H1 (cell line): ENCODE measurements around the gene ELAVL2. TPM values are rescaled to one million over a fixed set of nuclear protein-coding genes. Genes with fewer than 3 reads are reported as not detected.

Experiments used
- CTCF ChIA-PET: fragments of 300-600 bp; sonication (Branson Sonifier 250); formaldehyde crosslinking; loops from one replicate; lab custom pipeline; 2021; ENCODE audit not compliant: partially characterized antibody; lab: Charles Lee
- POLR2A ChIA-PET: fragments of 300-600 bp; sonication (Branson Sonifier 250); formaldehyde crosslinking; loops from one replicate; lab custom pipeline; 2021; ENCODE audit warnings: inconsistent platforms; ENCODE audit not compliant: partially characterized antibody; lab: Charles Lee
- DNase-seq, 2 experiments: peaks; one replicate each; pipeline versions ENCODE4 v3.0.0 to v3.0.0-alpha.2; 2010 to 2022; ENCODE audit warnings: low spot score in 2 of 2, low read depth in 1 of 2, mixed read lengths in 1 of 2
- FAIRE-seq: peaks from 2 replicates; lab custom pipeline; 2011; peaks lifted over from hg19 to GRCh38; lab: Jason Lieb, UNC
- H2AFZ ChIP-seq: 2 replicates; pipeline ENCODE4 v1.8.1; 2012; ENCODE audit warnings: low read length, inconsistent platforms
- H2AK5ac ChIP-seq: 2 replicates; pipeline ENCODE4 v1.6.1; 2013; ENCODE audit warnings: low read depth, low read length
- H2BK120ac ChIP-seq: replicated peaks from 2 replicates; pipeline ENCODE3; 2013; ENCODE audit warnings: low read depth, low read length, inconsistent platforms
- H2BK12ac ChIP-seq: 2 replicates; pipeline ENCODE4 v1.6.1; 2013; ENCODE audit warnings: low read depth, low read length
- H2BK15ac ChIP-seq: 2 replicates; pipeline ENCODE4 v1.6.1; 2013; ENCODE audit warnings: low read length
- H2BK20ac ChIP-seq: 2 replicates; pipeline ENCODE4 v1.6.1; 2013; ENCODE audit warnings: low read length
- H2BK5ac ChIP-seq: 2 replicates; pipeline ENCODE4 v1.6.1; 2013; ENCODE audit warnings: low read depth, low read length
- H3K14ac ChIP-seq: 2 replicates; pipeline ENCODE4 v1.6.1; 2013; ENCODE audit warnings: inconsistent platforms; ENCODE audit not compliant: insufficient read length
- H3K18ac ChIP-seq: 2 replicates; pipeline ENCODE4 v1.6.1; 2013; ENCODE audit warnings: low read length; ENCODE audit errors: extremely low read depth
- H3K23ac ChIP-seq: 2 replicates; pipeline ENCODE4 v1.6.1; 2013; ENCODE audit warnings: inconsistent platforms; ENCODE audit not compliant: insufficient read length
- H3K23me2 ChIP-seq: 2 replicates; pipeline ENCODE4 v1.6.1; 2013; ENCODE audit warnings: low read depth, low read length
- H3K27ac ChIP-seq: 2 replicates; pipeline ENCODE4 v1.6.1; 2011; ENCODE audit warnings: low read depth, low read length, inconsistent platforms
- H3K27me3 ChIP-seq, 4 experiments: replicated peaks in 1 of 4; 1 replicate in 1 of 4; 2 replicates in 3 of 4; pipeline versions ENCODE4 v1.6.1 to v1.8.1; 2011 to 2013; ENCODE audit warnings: low read length in 3 of 4, mild to moderate bottlenecking in 3 of 4, inconsistent platforms in 2 of 4, mixed read lengths in 2 of 4, moderate library complexity in 1 of 4; ENCODE audit not compliant: control insufficient read depth in 3 of 4, insufficient read depth in 3 of 4; ENCODE audit errors: extremely low read depth in 1 of 4
- H3K36me3 ChIP-seq, 4 experiments: 2 replicates each; pipeline versions ENCODE4 v1.6.1 to v1.8.1; 2011 to 2013; ENCODE audit warnings: mild to moderate bottlenecking in 4 of 4, low read length in 3 of 4, moderate library complexity in 2 of 4, control low read depth in 1 of 4, inconsistent platforms in 1 of 4; ENCODE audit not compliant: insufficient read depth in 4 of 4, control insufficient read depth in 2 of 4
- H3K4ac ChIP-seq: replicated peaks from 2 replicates; pipeline ENCODE3; 2013; ENCODE audit warnings: low read length, low read depth, mixed read lengths, inconsistent platforms; ENCODE audit not compliant: insufficient read length
- H3K4me1 ChIP-seq, 4 experiments: replicated peaks in 1 of 4; 1 replicate in 1 of 4; 2 replicates in 3 of 4; pipeline versions ENCODE4 v1.6.1 to v1.8.1; 2011 to 2013; ENCODE audit warnings: low read length in 3 of 4, inconsistent platforms in 2 of 4, mixed read lengths in 1 of 4; ENCODE audit not compliant: insufficient read depth in 4 of 4, control insufficient read depth in 3 of 4
- H3K4me2 ChIP-seq, 2 experiments: 2 replicates each; pipeline versions ENCODE4 v1.6.1 to v1.8.1; 2011 to 2013; ENCODE audit warnings: low read depth in 2 of 2, low read length in 2 of 2, control low read depth in 1 of 2, inconsistent platforms in 1 of 2, mild to moderate bottlenecking in 1 of 2; ENCODE audit not compliant: insufficient read depth in 1 of 2
- H3K4me3 ChIP-seq, 4 experiments: fragments of 200-600, 300-600 bp in 1 of 4; sonication (generic), shearing (Covaris generic), sonication (Bioruptor Twin) in 1 of 4; 2 replicates each; pipeline versions ENCODE4 v1.5.1 to v1.8.1; 2011 to 2016; ENCODE audit warnings: low read length in 4 of 4, low read depth in 3 of 4, control low read depth in 2 of 4, inconsistent platforms in 2 of 4, mild to moderate bottlenecking in 2 of 4, mixed read lengths in 1 of 4, moderate library complexity in 1 of 4; ENCODE audit not compliant: insufficient read depth in 2 of 4; ENCODE audit errors: extremely low read depth in 1 of 4
- H3K56ac ChIP-seq: replicated peaks from 2 replicates; pipeline ENCODE3; 2013; ENCODE audit warnings: low read depth, mild to moderate bottlenecking, mixed read lengths, low read length, inconsistent platforms; ENCODE audit not compliant: insufficient read length
- H3K79me1 ChIP-seq: 2 replicates; pipeline ENCODE4 v1.6.1; 2013; ENCODE audit warnings: low read depth, low read length, control low read depth
- H3K79me2 ChIP-seq, 2 experiments: 2 replicates each; pipeline versions ENCODE4 v1.6.1 to v1.8.1; 2012 to 2013; ENCODE audit warnings: low read length in 2 of 2, mild to moderate bottlenecking in 2 of 2, inconsistent platforms in 1 of 2; ENCODE audit not compliant: insufficient read depth in 2 of 2, control insufficient read depth in 1 of 2
- H3K9ac ChIP-seq, 4 experiments: replicated peaks in 1 of 4; 1 replicate in 1 of 4; 2 replicates in 3 of 4; pipeline versions ENCODE4 v1.6.1 to v1.8.1; 2011 to 2013; ENCODE audit warnings: low read depth in 3 of 4, low read length in 3 of 4, control low read depth in 2 of 4, mild to moderate bottlenecking in 2 of 4, moderate library complexity in 2 of 4, inconsistent platforms in 1 of 4; ENCODE audit errors: extremely low read depth in 1 of 4
- H3K9me3 ChIP-seq, 2 experiments: 2 replicates each; pipeline versions ENCODE4 v1.6.1 to v1.8.1; 2012 to 2013; ENCODE audit warnings: mild to moderate bottlenecking in 2 of 2, moderate library complexity in 2 of 2, control low read depth in 1 of 2, inconsistent platforms in 1 of 2, low read depth in 1 of 2, low read length in 1 of 2, mixed read lengths in 1 of 2; ENCODE audit not compliant: insufficient read depth in 2 of 2
- H4K20me1 ChIP-seq, 2 experiments: replicated peaks in 1 of 2; 2 replicates each; pipeline versions ENCODE3 to v1.8.1; 2011 to 2013; ENCODE audit warnings: inconsistent platforms in 2 of 2, low read length in 2 of 2, mild to moderate bottlenecking in 1 of 2; ENCODE audit not compliant: insufficient read depth in 2 of 2, control insufficient read depth in 1 of 2
- H4K5ac ChIP-seq: 2 replicates; pipeline ENCODE4 v1.6.1; 2013; ENCODE audit warnings: low read length, low read depth, mixed read lengths, inconsistent platforms; ENCODE audit not compliant: insufficient read length
- H4K8ac ChIP-seq: 2 replicates; pipeline ENCODE4 v1.8.0; 2013; ENCODE audit warnings: mild to moderate bottlenecking, moderate library complexity, low read length, inconsistent platforms; ENCODE audit not compliant: insufficient read depth; ENCODE audit errors: extremely low read depth
- H4K91ac ChIP-seq: replicated peaks from 2 replicates; pipeline ENCODE3; 2013; ENCODE audit warnings: low read length, mixed read lengths, inconsistent platforms; ENCODE audit not compliant: insufficient read length
- CHD2 ChIP-seq: IDR thresholded peaks from 2 replicates; pipeline ENCODE4 v1.6.1; 2012; ENCODE audit warnings: low read length, improper control_type of control experiment
- GABPA ChIP-seq: IDR thresholded peaks from 2 replicates; pipeline ENCODE4 v1.6.1; 2011; ENCODE audit warnings: mild to moderate bottlenecking, low read length, moderate library complexity, borderline replicate concordance; ENCODE audit not compliant: insufficient read depth
- NRF1 ChIP-seq: IDR thresholded peaks from 2 replicates; pipeline ENCODE4 v1.6.1; 2011; ENCODE audit warnings: mild to moderate bottlenecking, low read depth, low read length, improper control_type of control experiment
- RBBP5 ChIP-seq: IDR thresholded peaks from 2 replicates; pipeline ENCODE4 v1.7.1; 2012; ENCODE audit warnings: low read depth, mild to moderate bottlenecking, inconsistent platforms, low read length, moderate library complexity, borderline replicate concordance
- WGBS, 2 experiments: shearing (Covaris generic) in 1 of 2; methylation state at CpG; one replicate each; pipeline versions ENCODE4 v1.1.6 to v1.1.7; 2013 to 2015; ENCODE audit warnings: low lambda C conversion rate in 2 of 2, mixed read lengths in 2 of 2, inconsistent platforms in 1 of 2, low coverage in 1 of 2, missing lambda C conversion rate in 1 of 2; ENCODE audit not compliant: insufficient replicate concordance in 2 of 2, insufficient coverage in 1 of 2, insufficient read length in 1 of 2; ENCODE audit errors: extremely low coverage in 1 of 2, missing lambda C conversion rate in 1 of 2; 5-methylcytosine and 5-hydroxymethylcytosine counted together
- polyA plus RNA-seq, 7 experiments: library from polyadenylated mRNA; depleted of rRNA in 3 of 7; stranded (reverse) in 5 of 7; unstranded in 2 of 7; fragments of >200 nt in 5 of 7; fragments of 200-250 nt in 2 of 7; gene quantifications; 1 replicate in 5 of 7; 2 replicates in 1 of 7; 4 replicates in 1 of 7; pipeline versions ENCODE4 v1.2.1 to v1.2.3, GENCODE V29; 2011 to 2013; ENCODE audit warnings: missing spikeins in 2 of 7, mixed read lengths in 2 of 7
- total RNA-seq: library from RNA; stranded (reverse); fragmentation: NEBNext Ultra II Directional; extraction: Animal tissue kit (Norgen Biotek cat#: 25700); gene quantifications from 2 replicates; pipeline ENCODE4 v1.2.1, GENCODE V29; 2021
- TF ChIP-seq, protein P1 (sequence below): IDR thresholded peaks from 2 replicates; pipeline ENCODE4 v1.6.1; 2012; ENCODE audit warnings: low read length, inconsistent platforms

The ELAVL2 gene
- total and polyA plus RNA-seq, 2 of the 8 experiments (the other 6 are each of a cell fraction or from before 2014, with no cell fraction given) = 4.9 to 21.9 TPM

DNA sequence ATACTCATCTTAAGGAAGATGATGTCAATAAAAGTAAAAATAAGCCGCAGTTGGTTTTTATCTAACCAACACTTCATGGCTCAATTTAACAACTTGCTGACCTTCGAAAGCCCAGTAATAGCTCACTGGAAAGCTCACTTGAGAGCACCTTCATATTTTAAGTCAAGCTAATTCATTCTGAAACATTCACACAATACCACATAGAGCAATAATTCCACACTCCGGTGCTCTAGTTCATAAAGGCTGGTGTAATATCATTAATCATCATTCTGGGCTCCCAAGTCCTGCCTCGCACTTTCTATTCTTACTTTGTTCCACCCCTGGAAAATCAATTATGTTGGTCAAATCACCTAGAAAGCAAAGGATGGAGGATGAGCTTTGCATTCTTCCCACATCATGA is 74.4 kb downstream of the ELAVL2 start:
- FAIRE-seq = no peak
- TF ChIP-seq, protein P1, sequence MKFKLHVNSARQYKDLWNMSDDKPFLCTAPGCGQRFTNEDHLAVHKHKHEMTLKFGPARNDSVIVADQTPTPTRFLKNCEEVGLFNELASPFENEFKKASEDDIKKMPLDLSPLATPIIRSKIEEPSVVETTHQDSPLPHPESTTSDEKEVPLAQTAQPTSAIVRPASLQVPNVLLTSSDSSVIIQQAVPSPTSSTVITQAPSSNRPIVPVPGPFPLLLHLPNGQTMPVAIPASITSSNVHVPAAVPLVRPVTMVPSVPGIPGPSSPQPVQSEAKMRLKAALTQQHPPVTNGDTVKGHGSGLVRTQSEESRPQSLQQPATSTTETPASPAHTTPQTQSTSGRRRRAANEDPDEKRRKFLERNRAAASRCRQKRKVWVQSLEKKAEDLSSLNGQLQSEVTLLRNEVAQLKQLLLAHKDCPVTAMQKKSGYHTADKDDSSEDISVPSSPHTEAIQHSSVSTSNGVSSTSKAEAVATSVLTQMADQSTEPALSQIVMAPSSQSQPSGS = no peak
- TF ChIP-seq RBBP5 (no peak), CHD2 (no peak), GABPA (no peak), NRF1 (no peak)

More for the DNA sequence above, 74.4 kb downstream of the ELAVL2 start:
- no peak overlapping the region for H3K14ac ChIP-seq
- peaks cover 0 to 2% of the 10 kb centered on the region in 2 experiments for H4K20me1 ChIP-seq
- H2BK15ac ChIP-seq = no peak overlapping the region
- no peaks in the 10 kb centered on the region for H3K27me3 ChIP-seq
- no peak overlapping the region for H3K4me2 ChIP-seq
- no peak overlapping the region for H2BK120ac ChIP-seq
- no peaks in the 10 kb centered on the region for H3K9me3 ChIP-seq
- 96% methylated on average over 4 of the region's 4 CpGs; no CpG with 5 or more reads in 1 of the 2 experiments for WGBS, 2 experiments
- no peak overlapping the region for H4K8ac ChIP-seq
- no peaks in the 10 kb centered on the region; the same call in 1 of the 2 replicates for H3K79me1 ChIP-seq
- no peaks in the 10 kb centered on the region; the same call in 1 of the 2 replicates for H3K23me2 ChIP-seq
- no peak overlapping the region for H3K27ac ChIP-seq
- H2BK12ac ChIP-seq = no peak overlapping the region
- H3K79me2 ChIP-seq = peaks cover 0 to 90% of the 10 kb centered on the region in 2 experiments; a peak in 3 of 4 replicates
- H2AFZ ChIP-seq = no peak overlapping the region
- no peak for DNase-seq
- CTCF ChIA-PET = no interaction called here
- no peak overlapping the region for H3K4me3 ChIP-seq
- H2BK5ac ChIP-seq = no peak overlapping the region
- H3K4me1 ChIP-seq = peaks cover 0 to 16% (median 3%) of the 10 kb centered on the region in 4 experiments; a peak in 2 of 7 replicates
- H3K9ac ChIP-seq = no peak overlapping the region
- H4K5ac ChIP-seq = no peak overlapping the region
- no peak overlapping the region for H3K56ac ChIP-seq
- no peak overlapping the region for H2AK5ac ChIP-seq
- no peak overlapping the region for H2BK20ac ChIP-seq
- H4K91ac ChIP-seq = no peak overlapping the region
- H3K23ac ChIP-seq = no peak overlapping the region
- POLR2A ChIA-PET = no interaction called here
- H3K4ac ChIP-seq = no peak overlapping the region
- H3K18ac ChIP-seq = no peak overlapping the region
- H3K36me3 ChIP-seq = no peaks in the 10 kb centered on the region
